GM19468 (cell line): Measurements from ENCODE around the gene EFEMP1.
"Not testable (repeated sequence)": the region's sequence is repeated elsewhere in the genome, so short reads cannot be mapped to it uniquely, and the experiment has no call there.

Experiments used
- ATAC-seq: cut with Tn5 transposase; IDR thresholded peaks from one replicate; pipeline ENCODE4 v1.9.1; 2021; ENCODE audit warnings: mild to moderate bottlenecking, moderate library complexity, moderate number of reproducible peaks; ENCODE audit not compliant: unreplicated experiment; ENCODE audit errors: extremely low read depth

The EFEMP1 gene

GRCh38 chr2:55839182-55839819 is 84.3 kb downstream of the EFEMP1 start:
- ATAC-seq, result no peak

- no peak for ATAC-seq
Observed at GRCh38 chr2:55838653-55839052, 84.9 kb downstream of the EFEMP1 start.

- ATAC-seq, result not testable (repeated sequence)
Observed at GRCh38 chr2:55838117-55838516, 85.5 kb downstream of the EFEMP1 start.

GRCh38 chr2:55837073-55837472 is 86.5 kb downstream of the EFEMP1 start:
- no peak for ATAC-seq

- not testable (repeated sequence) for ATAC-seq
Observed at GRCh38 chr2:55831671-55832410, 91.7 kb downstream of the EFEMP1 start.

- no peak for ATAC-seq
Observed at GRCh38 chr2:55827855-55828254, 95.7 kb downstream of the EFEMP1 start.

- ATAC-seq, result not testable (repeated sequence)
Observed at GRCh38 chr2:55827428-55827827, 96.2 kb downstream of the EFEMP1 start.

- no peak for ATAC-seq
Observed at GRCh38 chr2:55826246-55826645, 97.3 kb downstream of the EFEMP1 start.

GRCh38 chr2:55824551-55825096 is 99.0 kb downstream of the EFEMP1 start:
- ATAC-seq, result no peak
